NT2/D1 (cell line): ENCODE results near the gene DHRS7B.

Source experiments
- YY1 ChIP-seq: IDR thresholded peaks from 2 replicates; pipeline ENCODE4 v1.6.1; 2011; ENCODE audit not compliant: insufficient read length, insufficient read depth
- ZNF274 ChIP-seq: IDR thresholded peaks from 2 replicates; pipeline ENCODE4 v1.6.1; 2011; ENCODE audit warnings: mild to moderate bottlenecking, low read depth, low read length

DNA sequence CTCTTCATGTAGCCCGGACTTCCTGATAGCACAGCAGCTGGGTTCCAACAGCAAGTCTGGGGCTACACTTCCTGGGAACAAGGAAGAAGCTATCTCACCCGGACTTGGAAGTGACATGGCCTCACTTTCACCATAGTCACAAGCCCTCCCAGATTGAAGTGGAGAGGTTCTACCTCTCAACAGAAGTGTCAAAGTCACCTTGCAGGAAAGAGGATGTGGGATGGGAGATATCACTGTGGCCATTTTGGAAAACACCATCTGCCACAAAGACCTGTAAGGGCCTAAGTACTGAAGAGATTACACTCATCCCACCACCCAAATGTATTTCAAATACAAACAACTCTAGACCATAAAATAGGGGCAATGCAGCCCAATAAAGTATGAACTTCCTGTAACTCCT is 29.9 kb upstream of the DHRS7B start:
- no peak for TF ChIP-seq ZNF274
- no peak for TF ChIP-seq YY1
